Stimulated activated CD4-positive, alpha-beta T cell treated with anti-CD3 and anti-CD28 coated beads, Interleukin-1b, Interleukin-23, amount 100 ng/mL, for 48 hours (primary cell): ENCODE data around the gene RFX3.

Source experiments
- DNase-seq: peaks from one replicate; pipeline ENCODE4 v3.0.0-alpha.2; 2020

RFX3 gene

GRCh38 chr9:3268223-3268622 lies 257.6 kb downstream of the RFX3 start:
- no peak for DNase-seq

- DNase-seq, result no peak
Measured at GRCh38 chr9:3263698-3264097, 262.1 kb downstream of the RFX3 start.

GRCh38 chr9:3262826-3263529 lies 262.8 kb downstream of the RFX3 start:
- DNase-seq, result no peak

DNA sequence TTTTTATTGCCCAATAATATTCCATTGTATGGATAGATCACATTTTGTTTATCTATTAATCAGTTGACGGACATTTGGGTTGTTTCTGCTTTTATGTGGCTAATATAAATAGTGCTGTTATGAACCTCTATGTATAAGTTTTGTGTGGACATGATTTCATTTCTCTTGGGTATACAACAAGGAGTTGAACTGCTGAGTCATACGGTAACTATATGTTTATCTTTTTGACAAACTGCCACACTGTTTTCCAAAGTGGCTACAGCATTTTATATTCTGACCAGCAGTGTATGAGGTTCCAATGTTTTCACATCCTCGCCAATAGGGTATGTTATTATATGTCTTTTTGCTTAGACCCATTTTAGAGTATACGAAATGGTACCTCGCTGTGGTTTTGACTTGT lies 264.3 kb downstream of the RFX3 start:
- no peak for DNase-seq

DNA sequence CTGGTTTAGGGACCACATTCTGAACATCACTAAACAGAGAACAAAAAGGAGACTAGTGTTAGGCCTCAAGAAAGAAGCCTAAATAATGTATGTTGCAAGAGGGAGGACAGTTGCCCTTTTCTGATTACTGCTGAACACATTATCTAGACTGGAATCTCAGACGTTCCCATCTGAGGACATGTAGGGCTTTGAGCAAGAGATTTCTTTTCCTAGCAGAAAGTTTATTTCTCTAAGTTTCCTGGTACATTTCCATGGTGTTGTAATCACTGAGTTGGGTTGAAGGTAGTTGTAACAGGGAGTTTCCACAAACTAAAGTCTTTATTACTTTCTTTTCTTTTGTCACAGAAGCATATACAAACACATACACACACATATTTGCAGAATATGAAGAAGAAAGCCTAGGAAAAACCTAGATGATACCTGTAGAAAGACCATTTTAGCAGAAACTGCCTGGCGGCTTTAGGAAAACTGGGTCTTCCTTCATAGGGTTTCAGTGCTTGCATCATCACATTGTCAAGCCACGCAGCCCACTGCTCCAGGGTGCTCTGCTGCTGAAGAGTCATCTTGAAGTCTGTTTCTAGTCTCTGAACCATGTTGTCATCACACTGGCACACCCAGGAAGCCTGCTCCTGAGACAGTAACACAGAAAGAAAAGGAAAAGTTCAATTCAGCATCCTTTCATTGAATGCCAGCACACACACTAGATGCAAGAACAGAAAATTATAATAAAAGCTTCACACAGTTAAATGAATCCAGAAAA lies 269.1 kb downstream of the RFX3 start:
- no peak for DNase-seq

DNA sequence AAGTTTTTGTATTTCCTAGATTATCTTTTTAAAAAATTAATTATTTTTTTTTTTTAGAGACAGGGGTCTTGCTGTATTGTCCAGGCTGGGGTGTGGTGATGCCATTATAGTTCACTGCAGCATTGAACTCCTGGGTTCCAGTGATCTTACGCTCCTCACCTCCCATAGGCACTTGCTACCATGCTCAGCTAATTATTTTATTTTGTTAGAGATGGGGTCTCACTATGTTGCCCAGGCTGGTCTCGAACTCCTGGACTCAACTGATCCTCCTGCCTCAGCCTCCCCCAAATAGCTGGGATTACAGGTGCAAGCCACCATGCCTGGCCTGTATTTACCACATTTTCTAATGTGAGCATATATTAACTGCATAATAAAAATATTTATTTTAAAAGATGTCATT lies 274.5 kb downstream of the RFX3 start:
- DNase-seq, result no peak

DNA sequence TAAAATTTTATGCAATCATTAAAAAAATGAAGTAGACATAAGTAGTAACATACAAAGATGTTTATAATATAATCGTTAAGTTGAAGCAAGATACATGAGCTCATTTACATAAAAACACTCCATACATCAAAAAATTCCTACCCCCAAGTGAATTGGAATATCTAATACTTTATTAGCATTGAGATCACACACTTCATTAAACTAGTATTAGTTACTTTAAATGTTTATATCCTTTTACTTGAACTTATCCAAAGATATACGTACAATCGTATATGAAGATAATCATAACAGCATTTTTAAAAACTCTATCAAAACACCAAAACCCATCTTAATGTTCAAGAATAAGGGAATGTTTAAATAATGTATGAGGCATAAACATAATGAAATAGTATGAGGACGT lies 275.1 kb downstream of the RFX3 start:
- DNase-seq, result no peak

DNA sequence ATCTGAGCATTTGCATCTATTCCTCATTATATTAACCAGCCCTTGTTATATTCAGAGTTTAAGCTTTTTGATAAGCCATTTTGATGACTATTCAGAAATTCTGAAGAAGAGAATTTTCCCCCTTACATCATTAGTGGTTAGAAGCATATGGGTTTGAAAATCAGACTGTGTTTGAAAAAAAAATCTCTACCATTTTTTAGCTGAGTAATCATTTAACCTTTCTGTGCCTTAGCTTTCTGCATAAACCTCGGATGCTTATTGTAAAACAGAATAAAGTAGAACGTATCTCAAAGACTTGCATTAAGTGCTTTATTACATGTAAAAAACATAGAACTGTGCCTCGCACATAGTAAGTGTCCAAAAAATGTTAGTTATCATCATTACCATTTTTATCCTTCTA lies 278.6 kb downstream of the RFX3 start:
- no peak for DNase-seq

GRCh38 chr9:3246241-3246640 lies 279.6 kb downstream of the RFX3 start:
- DNase-seq, result no peak

GRCh38 chr9:3244963-3245653 lies 280.7 kb downstream of the RFX3 start:
- peak; percentile 4 for DNase-seq

- DNase-seq, result no peak
Measured at GRCh38 chr9:3243683-3244082, 282.1 kb downstream of the RFX3 start.

- no peak for DNase-seq
Measured at GRCh38 chr9:3241290-3241689, 284.5 kb downstream of the RFX3 start.

GRCh38 chr9:3240656-3241268 lies 285.0 kb downstream of the RFX3 start:
- peak; percentile 59 for DNase-seq

DNA sequence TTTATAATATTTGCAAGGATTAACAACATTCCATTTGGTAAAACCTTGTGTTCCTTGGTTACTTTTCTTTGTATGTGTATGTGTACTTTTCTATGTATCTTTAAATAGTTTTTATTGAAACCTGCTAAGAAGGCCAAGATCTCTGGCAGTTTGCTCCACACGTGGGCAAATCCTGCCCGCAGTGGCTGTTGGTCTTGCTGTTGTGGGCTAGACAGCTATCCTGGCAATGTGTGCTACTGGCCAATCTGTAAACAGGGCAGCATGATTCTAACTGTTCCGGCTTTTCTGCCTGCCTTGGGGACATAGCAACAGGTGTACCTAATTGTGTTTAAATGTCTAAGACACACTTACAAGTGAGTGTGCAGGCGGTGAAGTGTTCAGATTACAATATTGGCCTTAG lies 286.6 kb downstream of the RFX3 start:
- no peak for DNase-seq

- DNase-seq, result no peak
Measured at GRCh38 chr9:3238236-3238635, 287.6 kb downstream of the RFX3 start.

DNA sequence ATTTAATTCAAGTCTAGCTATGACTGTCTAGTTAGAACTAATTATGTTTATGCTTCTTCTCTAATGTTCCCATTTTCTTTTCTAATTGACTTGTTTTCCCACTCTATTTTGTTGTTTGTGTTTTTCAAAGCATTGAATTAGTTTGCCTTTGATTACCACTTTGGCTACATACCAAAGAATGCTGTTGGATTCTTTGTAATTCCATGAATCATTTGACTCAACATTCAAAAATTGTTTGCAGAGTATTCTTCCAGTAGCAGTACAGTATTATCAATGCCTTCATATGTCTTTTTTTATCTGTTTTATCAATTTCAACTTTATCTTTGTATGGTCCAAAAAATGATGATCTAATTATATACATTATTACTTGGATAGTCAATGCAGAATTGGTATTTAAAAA lies 288.7 kb downstream of the RFX3 start:
- no peak for DNase-seq

- no peak for DNase-seq
Measured at GRCh38 chr9:3235497-3235896, 290.3 kb downstream of the RFX3 start.

DNA sequence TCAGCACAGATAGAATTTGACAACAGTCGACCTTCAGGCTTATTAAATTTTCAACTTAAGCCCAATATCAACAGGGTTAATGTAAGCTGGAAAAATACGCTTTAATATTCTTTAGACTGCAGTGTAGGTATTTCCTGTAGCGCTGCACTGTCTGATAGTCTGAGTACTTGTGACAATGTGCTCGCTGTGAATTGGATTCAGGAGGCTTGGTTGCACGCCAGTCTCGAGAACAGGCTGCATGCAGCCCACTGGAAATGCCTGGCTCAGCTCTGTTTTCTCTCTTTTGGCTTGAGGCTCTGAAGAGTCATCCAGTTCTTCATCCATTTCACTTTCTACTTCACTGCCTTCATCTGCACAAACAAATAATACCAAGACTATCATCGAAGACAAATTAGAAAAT lies 300.9 kb downstream of the RFX3 start:
- DNase-seq, result no peak

- DNase-seq, result no peak
Measured at GRCh38 chr9:3215658-3216057, 310.1 kb downstream of the RFX3 start.

- DNase-seq, result no peak
Measured at GRCh38 chr9:3214741-3215140, 311.1 kb downstream of the RFX3 start.

GRCh38 chr9:3205421-3206095 lies 320.2 kb downstream of the RFX3 start:
- no peak for DNase-seq

DNA sequence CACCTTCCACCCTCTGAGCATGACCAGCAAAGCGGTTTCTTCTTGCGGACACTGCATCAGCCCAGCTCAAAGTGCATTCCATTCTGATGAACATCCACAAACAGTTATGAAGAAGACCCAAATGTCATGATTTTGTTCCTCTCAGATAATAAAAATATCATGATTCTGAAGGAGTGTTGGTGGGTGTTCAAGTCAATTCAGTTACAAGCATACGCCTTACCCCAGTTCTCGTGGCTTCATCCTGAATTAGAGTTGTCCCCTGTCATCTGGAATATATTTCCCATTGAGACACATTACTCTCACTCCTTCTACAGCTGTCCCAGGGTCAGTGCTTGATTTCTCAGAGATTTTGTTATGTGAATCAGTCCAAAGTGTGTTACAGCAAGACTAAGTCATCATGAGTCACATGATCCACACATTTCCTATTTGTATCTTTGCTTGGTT lies 325.4 kb downstream of the RFX3 start:
- DNase-seq, result no peak

GRCh38 chr9:3193791-3194190 lies 332.0 kb downstream of the RFX3 start:
- DNase-seq, result no peak
